ENCODE results near the gene MYRF.

GRCh38 chr11:61728940-61729219 is 23.6 kb upstream of the MYRF start:
- TF ChIP-seq, protein P1, sequence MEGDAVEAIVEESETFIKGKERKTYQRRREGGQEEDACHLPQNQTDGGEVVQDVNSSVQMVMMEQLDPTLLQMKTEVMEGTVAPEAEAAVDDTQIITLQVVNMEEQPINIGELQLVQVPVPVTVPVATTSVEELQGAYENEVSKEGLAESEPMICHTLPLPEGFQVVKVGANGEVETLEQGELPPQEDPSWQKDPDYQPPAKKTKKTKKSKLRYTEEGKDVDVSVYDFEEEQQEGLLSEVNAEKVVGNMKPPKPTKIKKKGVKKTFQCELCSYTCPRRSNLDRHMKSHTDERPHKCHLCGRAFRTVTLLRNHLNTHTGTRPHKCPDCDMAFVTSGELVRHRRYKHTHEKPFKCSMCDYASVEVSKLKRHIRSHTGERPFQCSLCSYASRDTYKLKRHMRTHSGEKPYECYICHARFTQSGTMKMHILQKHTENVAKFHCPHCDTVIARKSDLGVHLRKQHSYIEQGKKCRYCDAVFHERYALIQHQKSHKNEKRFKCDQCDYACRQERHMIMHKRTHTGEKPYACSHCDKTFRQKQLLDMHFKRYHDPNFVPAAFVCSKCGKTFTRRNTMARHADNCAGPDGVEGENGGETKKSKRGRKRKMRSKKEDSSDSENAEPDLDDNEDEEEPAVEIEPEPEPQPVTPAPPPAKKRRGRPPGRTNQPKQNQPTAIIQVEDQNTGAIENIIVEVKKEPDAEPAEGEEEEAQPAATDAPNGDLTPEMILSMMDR (IDR thresholded peaks at IDR 0.05) = no peak
- TF ChIP-seq ZFX (IDR thresholded peaks at IDR 0.05; ENCODE audit: borderline replicate concordance) = no peak

All from 22Rv1 (cell line).